Measurements from ENCODE around the gene KIAA1614.

The KIAA1614 gene

DNA sequence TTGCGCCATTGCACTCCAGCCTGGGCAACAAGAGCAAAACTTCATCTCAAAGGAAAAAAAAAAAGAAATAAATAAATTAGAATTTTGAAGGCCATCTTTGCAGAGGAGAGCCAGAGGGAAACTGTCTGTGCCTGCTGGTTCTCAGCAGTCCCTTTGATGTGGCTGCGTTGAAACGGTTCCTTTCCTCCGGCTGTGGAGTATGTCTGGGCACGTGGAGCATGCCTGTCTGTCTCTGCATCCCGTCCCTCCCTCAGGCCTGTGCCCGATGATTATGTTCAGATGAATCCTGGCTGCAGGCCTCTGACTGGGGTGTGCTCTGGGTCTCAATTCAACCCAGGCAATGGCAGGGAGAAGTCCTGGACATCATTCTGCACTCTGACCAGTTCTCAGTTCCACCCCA is 33.4 kb downstream of the KIAA1614 start:
- DNase-seq (ENCODE audit: low read depth in 1 of 2, low spot score in 1 of 2) = no peak
- no peaks in the 10 kb centered on the region for H3K27me3 ChIP-seq (ENCODE audit: insufficient read depth, poor library complexity, severe bottlenecking)
- H3K4me3 ChIP-seq (replicated peaks; ENCODE audit: insufficient read depth, low read length) = no peak overlapping the region
- TF ChIP-seq, protein P1, sequence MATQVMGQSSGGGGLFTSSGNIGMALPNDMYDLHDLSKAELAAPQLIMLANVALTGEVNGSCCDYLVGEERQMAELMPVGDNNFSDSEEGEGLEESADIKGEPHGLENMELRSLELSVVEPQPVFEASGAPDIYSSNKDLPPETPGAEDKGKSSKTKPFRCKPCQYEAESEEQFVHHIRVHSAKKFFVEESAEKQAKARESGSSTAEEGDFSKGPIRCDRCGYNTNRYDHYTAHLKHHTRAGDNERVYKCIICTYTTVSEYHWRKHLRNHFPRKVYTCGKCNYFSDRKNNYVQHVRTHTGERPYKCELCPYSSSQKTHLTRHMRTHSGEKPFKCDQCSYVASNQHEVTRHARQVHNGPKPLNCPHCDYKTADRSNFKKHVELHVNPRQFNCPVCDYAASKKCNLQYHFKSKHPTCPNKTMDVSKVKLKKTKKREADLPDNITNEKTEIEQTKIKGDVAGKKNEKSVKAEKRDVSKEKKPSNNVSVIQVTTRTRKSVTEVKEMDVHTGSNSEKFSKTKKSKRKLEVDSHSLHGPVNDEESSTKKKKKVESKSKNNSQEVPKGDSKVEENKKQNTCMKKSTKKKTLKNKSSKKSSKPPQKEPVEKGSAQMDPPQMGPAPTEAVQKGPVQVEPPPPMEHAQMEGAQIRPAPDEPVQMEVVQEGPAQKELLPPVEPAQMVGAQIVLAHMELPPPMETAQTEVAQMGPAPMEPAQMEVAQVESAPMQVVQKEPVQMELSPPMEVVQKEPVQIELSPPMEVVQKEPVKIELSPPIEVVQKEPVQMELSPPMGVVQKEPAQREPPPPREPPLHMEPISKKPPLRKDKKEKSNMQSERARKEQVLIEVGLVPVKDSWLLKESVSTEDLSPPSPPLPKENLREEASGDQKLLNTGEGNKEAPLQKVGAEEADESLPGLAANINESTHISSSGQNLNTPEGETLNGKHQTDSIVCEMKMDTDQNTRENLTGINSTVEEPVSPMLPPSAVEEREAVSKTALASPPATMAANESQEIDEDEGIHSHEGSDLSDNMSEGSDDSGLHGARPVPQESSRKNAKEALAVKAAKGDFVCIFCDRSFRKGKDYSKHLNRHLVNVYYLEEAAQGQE (IDR thresholded peaks at IDR 0.05; ENCODE audit: insufficient replicate concordance, low read depth) = no peak
- TF ChIP-seq SPI1 (IDR thresholded peaks at IDR 0.05; ENCODE audit: borderline replicate concordance, low read depth) = no peak
- no peak for TF ChIP-seq POLR2AphosphoS5 (IDR thresholded peaks at IDR 0.05; ENCODE audit: low read depth)
- TF ChIP-seq, protein P2, sequence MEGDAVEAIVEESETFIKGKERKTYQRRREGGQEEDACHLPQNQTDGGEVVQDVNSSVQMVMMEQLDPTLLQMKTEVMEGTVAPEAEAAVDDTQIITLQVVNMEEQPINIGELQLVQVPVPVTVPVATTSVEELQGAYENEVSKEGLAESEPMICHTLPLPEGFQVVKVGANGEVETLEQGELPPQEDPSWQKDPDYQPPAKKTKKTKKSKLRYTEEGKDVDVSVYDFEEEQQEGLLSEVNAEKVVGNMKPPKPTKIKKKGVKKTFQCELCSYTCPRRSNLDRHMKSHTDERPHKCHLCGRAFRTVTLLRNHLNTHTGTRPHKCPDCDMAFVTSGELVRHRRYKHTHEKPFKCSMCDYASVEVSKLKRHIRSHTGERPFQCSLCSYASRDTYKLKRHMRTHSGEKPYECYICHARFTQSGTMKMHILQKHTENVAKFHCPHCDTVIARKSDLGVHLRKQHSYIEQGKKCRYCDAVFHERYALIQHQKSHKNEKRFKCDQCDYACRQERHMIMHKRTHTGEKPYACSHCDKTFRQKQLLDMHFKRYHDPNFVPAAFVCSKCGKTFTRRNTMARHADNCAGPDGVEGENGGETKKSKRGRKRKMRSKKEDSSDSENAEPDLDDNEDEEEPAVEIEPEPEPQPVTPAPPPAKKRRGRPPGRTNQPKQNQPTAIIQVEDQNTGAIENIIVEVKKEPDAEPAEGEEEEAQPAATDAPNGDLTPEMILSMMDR (IDR thresholded peaks at IDR 0.05; ENCODE audit: insufficient read depth, low read length) = no peak
- TF ChIP-seq GABPA (IDR thresholded peaks at IDR 0.05; ENCODE audit: low read depth) = no peak
- no peak overlapping the region for H3K27ac ChIP-seq (replicated peaks)

DNA sequence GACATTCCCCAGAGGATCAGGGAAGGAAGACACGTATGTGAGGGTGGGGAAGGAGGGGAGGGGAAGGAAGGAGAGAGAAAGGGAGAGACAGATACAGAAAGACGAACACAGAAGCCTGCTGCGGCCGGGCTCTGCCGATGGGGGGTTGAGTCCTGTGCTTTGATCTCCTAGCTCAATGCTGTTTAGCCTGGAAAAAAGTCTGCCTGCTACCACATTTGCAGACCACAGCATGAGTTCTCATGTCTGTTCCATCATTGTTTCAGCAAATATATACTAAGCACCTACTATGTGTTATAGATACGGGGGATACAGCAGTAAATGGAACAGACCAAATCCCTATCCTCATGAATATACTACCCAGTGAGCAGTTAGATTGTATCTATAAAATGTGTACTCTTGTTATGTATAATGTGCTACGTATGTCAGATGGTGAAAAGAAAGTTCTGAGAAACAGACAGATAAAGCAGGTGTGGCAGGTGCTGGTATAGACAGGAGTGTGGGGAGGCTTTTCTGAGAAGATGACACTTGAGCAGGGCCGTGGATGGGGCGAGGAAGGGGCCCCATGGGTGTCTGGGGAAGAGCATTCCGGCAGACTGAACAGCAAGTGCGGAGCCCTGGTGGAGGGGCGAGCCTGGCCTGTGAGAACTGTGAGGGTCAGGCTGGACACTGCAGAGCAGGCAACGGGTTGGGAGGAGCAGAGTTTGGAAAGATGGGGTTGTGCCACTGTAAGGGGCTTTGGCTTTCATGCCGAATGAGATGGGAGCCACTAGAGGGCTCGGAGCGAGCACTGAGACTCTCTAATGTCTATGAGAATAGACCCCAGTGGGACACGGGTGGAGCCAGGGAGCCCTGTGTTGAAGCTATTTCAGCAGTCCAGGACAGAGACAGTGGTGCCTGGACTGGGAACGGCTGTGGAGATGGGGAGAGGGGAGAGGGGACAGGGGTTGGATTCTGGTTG is 34.1 kb downstream of the KIAA1614 start:
- TF ChIP-seq, protein P2 (IDR thresholded peaks at IDR 0.05; ENCODE audit: insufficient read depth, low read length) = no peak
- TF ChIP-seq POLR2AphosphoS5 (IDR thresholded peaks at IDR 0.05; ENCODE audit: low read depth) (no peak), GABPA (IDR thresholded peaks at IDR 0.05; ENCODE audit: low read depth) (no peak), SPI1 (IDR thresholded peaks at IDR 0.05; ENCODE audit: borderline replicate concordance, low read depth) (no peak)
- TF ChIP-seq, protein P1 (IDR thresholded peaks at IDR 0.05; ENCODE audit: insufficient replicate concordance, low read depth) = no peak
- H3K4me3 ChIP-seq (replicated peaks; ENCODE audit: insufficient read depth, low read length) = no peak overlapping the region
- DNase-seq (ENCODE audit: low read depth in 1 of 2, low spot score in 1 of 2) = no peak
- H3K27me3 ChIP-seq (ENCODE audit: insufficient read depth, poor library complexity, severe bottlenecking) = no peaks in the 10 kb centered on the region
- no peak overlapping the region for H3K27ac ChIP-seq (replicated peaks)

DNA sequence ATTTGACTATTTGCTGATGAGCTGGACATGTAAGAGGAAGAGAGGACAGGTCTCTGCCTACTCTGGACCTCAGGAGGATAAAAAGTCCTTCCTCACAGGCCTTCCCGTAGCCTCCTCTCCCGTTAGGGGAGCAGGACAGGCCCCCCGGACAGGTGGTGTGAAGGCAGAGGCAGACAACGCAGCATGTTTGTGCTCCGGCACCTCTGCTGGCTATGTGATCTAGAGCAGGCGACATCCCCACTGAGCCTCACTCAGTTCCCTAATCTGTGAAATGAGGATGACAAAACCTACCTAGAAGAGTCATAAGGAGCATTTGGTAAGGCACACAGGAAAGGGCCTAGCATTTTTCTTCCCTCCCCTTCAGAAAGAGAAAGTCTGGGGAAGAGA is 34.8 kb downstream of the KIAA1614 start:
- no peak for DNase-seq (ENCODE audit: low read depth in 1 of 2, low spot score in 1 of 2)
- Histone ChIP-seq H3K4me3 (replicated peaks; ENCODE audit: insufficient read depth, low read length) (no peak overlapping the region), H3K27me3 (ENCODE audit: insufficient read depth, poor library complexity, severe bottlenecking) (no peaks in the 10 kb centered on the region), H3K27ac (replicated peaks) (no peak overlapping the region)
- TF ChIP-seq, protein P2 (IDR thresholded peaks at IDR 0.05; ENCODE audit: insufficient read depth, low read length) = no peak
- TF ChIP-seq SPI1 (IDR thresholded peaks at IDR 0.05; ENCODE audit: borderline replicate concordance, low read depth) = no peak
- TF ChIP-seq GABPA (IDR thresholded peaks at IDR 0.05; ENCODE audit: low read depth) = no peak
- TF ChIP-seq, protein P1 (IDR thresholded peaks at IDR 0.05; ENCODE audit: insufficient replicate concordance, low read depth) = no peak
- TF ChIP-seq POLR2AphosphoS5 (IDR thresholded peaks at IDR 0.05; ENCODE audit: low read depth) = no peak

Measured in HL-60 (cell line).